ENCODE measurements around the gene SELPLG. TPM values are rescaled to one million over a fixed set of nuclear protein-coding genes. Genes with fewer than 3 reads are reported as not detected.

SELPLG gene
- total and polyA plus RNA-seq, 2 experiments from 2014 or later = 0.37 to 1.5 TPM

DNA sequence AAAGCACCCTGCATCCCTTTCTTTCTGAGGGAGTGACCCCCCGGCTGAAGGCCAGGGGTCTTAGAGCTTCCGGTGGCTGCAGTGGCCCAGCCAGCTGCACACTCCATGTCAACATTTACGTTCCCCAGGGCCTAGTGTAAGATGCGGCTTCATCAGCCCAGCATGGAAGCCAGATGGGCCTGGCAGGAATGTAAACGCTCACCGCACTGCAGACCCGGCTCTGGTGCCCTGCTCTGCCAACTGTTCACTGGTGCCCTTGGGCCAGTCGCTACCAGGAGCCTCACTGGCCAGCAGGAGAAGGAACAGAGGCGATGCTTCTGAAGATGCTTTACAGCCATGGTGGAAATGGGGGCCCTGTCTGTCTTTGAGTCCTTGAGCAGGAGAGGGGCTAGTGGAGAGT, 27.2 kb downstream of the SELPLG start:
- Histone ChIP-seq H2AFZ (no peak overlapping the region), H3K27me3 (no peaks in the 10 kb centered on the region), H3K4me3 (no peak overlapping the region), H3K4me1 (ENCODE audit: insufficient read depth) (peaks cover 14% of the 10 kb centered on the region), H3K27ac (no peak overlapping the region), H4K20me1 (ENCODE audit: insufficient read depth, poor library complexity, severe bottlenecking) (no peaks in the 10 kb centered on the region), H3K36me3 (replicated peaks; ENCODE audit: insufficient read depth, low read depth) (no peaks in the 10 kb centered on the region), H3K9me2 (replicated peaks; ENCODE audit: insufficient read depth) (no peaks in the 10 kb centered on the region), H3K79me2 (no peaks in the 10 kb centered on the region), H3K9me3 (ENCODE audit: low read depth) (no peaks in the 10 kb centered on the region), H3K4me2 (no peak overlapping the region)
- 67% methylated on average over 9 of the region's 9 CpGs for WGBS (ENCODE audit: low lambda C conversion rate, missing lambda C conversion rate)
- TF ChIP-seq, protein P1, sequence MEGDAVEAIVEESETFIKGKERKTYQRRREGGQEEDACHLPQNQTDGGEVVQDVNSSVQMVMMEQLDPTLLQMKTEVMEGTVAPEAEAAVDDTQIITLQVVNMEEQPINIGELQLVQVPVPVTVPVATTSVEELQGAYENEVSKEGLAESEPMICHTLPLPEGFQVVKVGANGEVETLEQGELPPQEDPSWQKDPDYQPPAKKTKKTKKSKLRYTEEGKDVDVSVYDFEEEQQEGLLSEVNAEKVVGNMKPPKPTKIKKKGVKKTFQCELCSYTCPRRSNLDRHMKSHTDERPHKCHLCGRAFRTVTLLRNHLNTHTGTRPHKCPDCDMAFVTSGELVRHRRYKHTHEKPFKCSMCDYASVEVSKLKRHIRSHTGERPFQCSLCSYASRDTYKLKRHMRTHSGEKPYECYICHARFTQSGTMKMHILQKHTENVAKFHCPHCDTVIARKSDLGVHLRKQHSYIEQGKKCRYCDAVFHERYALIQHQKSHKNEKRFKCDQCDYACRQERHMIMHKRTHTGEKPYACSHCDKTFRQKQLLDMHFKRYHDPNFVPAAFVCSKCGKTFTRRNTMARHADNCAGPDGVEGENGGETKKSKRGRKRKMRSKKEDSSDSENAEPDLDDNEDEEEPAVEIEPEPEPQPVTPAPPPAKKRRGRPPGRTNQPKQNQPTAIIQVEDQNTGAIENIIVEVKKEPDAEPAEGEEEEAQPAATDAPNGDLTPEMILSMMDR (IDR thresholded peaks at IDR 0.05; ENCODE audit: poor library complexity) = no peak
- no peak for TF ChIP-seq EZH2phosphoT487 (IDR thresholded peaks at IDR 0.05; ENCODE audit: low read depth, severe bottlenecking, unreplicated experiment)
- no peak for TF ChIP-seq EZH2 (IDR thresholded peaks at IDR 0.05; ENCODE audit: borderline replicate concordance)
- DNase-seq (ENCODE audit: low spot score) = no peak

DNA sequence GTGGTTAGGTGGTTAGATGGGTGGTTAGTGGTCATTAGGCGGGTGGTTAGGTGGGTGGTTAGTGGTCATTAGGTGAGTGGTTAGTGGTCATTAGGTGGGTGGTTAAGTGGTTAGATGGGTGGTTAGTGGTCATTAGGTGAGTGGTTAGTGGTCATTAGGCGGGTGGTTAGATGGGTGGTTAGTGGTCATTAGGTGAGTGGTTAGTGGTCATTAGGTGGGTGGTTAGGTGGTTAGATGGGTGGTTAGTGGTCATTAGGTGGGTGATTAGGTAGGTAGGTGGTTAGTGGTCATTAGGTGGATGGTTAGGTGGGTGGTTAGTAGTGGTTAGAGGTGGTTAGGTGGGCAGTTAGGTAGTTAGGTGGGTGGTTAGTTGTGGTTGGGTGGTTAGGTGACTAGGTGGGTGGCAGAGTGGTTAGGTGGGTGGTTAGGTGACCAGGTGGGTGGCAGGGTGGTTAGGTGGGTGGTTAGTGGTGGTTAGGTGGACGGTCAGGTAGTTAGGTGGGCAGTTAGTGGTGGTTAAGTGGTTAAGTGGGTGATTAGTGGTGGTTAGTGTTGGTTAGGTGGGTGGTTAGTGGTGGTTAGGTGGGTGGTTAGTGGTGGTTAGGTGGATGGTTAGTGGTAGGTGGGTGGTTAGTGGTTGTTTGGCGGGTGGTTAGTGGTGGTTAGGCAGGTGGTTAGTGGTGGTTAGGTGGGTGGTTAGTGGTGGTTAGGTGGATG, 27.8 kb downstream of the SELPLG start:
- Histone ChIP-seq H3K36me3 (replicated peaks; ENCODE audit: insufficient read depth, low read depth) (no peaks in the 10 kb centered on the region), H3K4me1 (ENCODE audit: insufficient read depth) (peaks cover 14% of the 10 kb centered on the region), H2AFZ (no peak overlapping the region), H3K4me2 (no peak overlapping the region), H4K20me1 (ENCODE audit: insufficient read depth, poor library complexity, severe bottlenecking) (no peaks in the 10 kb centered on the region), H3K9me3 (ENCODE audit: low read depth) (no peaks in the 10 kb centered on the region), H3K9me2 (replicated peaks; ENCODE audit: insufficient read depth) (no peaks in the 10 kb centered on the region), H3K4me3 (no peak overlapping the region), H3K27ac (no peak overlapping the region), H3K79me2 (no peaks in the 10 kb centered on the region), H3K27me3 (no peaks in the 10 kb centered on the region)
- 92% methylated on average over 4 of the region's 4 CpGs for WGBS (ENCODE audit: low lambda C conversion rate, missing lambda C conversion rate)
- TF ChIP-seq, protein P1 (IDR thresholded peaks at IDR 0.05; ENCODE audit: poor library complexity) = no peak
- TF ChIP-seq EZH2 (IDR thresholded peaks at IDR 0.05; ENCODE audit: borderline replicate concordance) = no peak
- no peak for TF ChIP-seq EZH2phosphoT487 (IDR thresholded peaks at IDR 0.05; ENCODE audit: low read depth, severe bottlenecking, unreplicated experiment)
- no peak for DNase-seq (ENCODE audit: low spot score)

DNA sequence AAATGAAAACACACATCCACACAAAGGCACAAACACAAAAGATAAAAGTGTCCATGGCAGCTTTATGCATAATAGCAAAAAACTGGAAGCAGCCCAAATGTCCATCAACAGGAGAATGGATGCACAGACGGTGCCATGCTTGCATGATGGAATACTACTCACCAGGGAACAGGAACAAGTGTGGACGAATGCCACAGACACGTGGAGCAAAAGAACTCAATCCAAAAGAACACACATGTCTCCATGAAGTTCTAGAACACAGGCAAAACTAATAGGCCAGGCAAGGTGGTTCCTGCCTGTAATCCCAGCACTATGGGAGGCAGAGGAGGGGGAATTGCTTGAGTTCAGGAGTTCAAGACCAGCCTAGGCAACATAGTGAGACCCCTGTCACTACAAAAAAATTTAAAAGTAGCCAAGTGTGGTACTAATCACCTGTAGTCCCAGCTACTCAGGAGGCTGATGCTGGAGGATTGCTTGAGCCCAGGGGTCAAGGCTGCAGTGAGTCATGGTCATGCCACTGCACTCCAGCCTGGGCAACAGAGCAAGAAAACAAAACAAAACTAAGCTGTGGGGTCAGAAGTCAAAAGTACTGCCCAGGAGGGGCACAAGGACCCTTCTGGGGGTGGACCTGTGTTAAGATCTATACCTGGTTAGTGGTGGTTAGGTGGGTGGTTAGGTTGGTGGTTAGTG, 28.5 kb downstream of the SELPLG start:
- H3K9me2 ChIP-seq (replicated peaks; ENCODE audit: insufficient read depth) = no peaks in the 10 kb centered on the region
- H3K79me2 ChIP-seq = no peaks in the 10 kb centered on the region
- H3K36me3 ChIP-seq (replicated peaks; ENCODE audit: insufficient read depth, low read depth) = no peaks in the 10 kb centered on the region
- H3K4me3 ChIP-seq = no peak overlapping the region
- no peaks in the 10 kb centered on the region for H4K20me1 ChIP-seq (ENCODE audit: insufficient read depth, poor library complexity, severe bottlenecking)
- no peak overlapping the region for H2AFZ ChIP-seq
- no peak overlapping the region for H3K4me2 ChIP-seq
- H3K27me3 ChIP-seq = no peaks in the 10 kb centered on the region
- 84% methylated on average over 3 of the region's 3 CpGs for WGBS (ENCODE audit: low lambda C conversion rate, missing lambda C conversion rate)
- TF ChIP-seq EZH2phosphoT487 (IDR thresholded peaks at IDR 0.05; ENCODE audit: low read depth, severe bottlenecking, unreplicated experiment) (no peak), EZH2 (IDR thresholded peaks at IDR 0.05; ENCODE audit: borderline replicate concordance) (no peak)
- TF ChIP-seq, protein P1 (IDR thresholded peaks at IDR 0.05; ENCODE audit: poor library complexity) = no peak
- H3K9me3 ChIP-seq (ENCODE audit: low read depth) = no peaks in the 10 kb centered on the region
- H3K27ac ChIP-seq = no peak overlapping the region
- DNase-seq (ENCODE audit: low spot score) = no peak
- peaks cover 7% of the 10 kb centered on the region for H3K4me1 ChIP-seq (ENCODE audit: insufficient read depth)

Measured in hepatocyte (in vitro differentiated cells).